Measurements from ENCODE around the gene ZNF534. TPM values are rescaled to one million over a fixed set of nuclear protein-coding genes. Genes with fewer than 3 reads are reported as not detected.
"Not testable (repeated sequence)": the region's sequence is repeated elsewhere in the genome, so short reads cannot be mapped to it uniquely, and the experiment has no call there.

The ZNF534 gene
- total RNA-seq, 5 donors from 2014 or later (not counting 1 experiment from before 2014, with no cell fraction given) = 0.42 TPM; not detected in 4

- no peaks in the 10 kb centered on the region for H3K36me3 ChIP-seq (ENCODE audit: control insufficient read depth in 2 of 2, extremely low read depth in 1 of 2, insufficient read depth in 1 of 2, low read length in 1 of 2)
- H3K4me3 ChIP-seq (ENCODE audit: control insufficient read depth in 1 of 2, extremely low read depth in 1 of 2, low read length in 1 of 2) = no peak overlapping the region
- ChIA-PET POLR2A (no interaction called here), CTCF (no interaction called here)
- DNase-seq (no peak), ATAC-seq (replicated peaks in 1 of 4) (no peak)
- peaks cover 2 to 9% of the 10 kb centered on the region in 2 donors for H3K27me3 Mint-ChIP-seq
- WGBS (ENCODE audit: insufficient coverage) = no CpG with 5 or more reads among the region's 3 CpGs
- H3K27ac Mint-ChIP-seq = no peak overlapping the region
- peaks cover 0 to 13% of the 10 kb centered on the region in 2 experiments for H3K27me3 ChIP-seq (replicated peaks in 1 of 2; ENCODE audit: control insufficient read depth in 2 of 2, extremely low read depth in 1 of 2, insufficient read depth in 2 of 2, low read length in 1 of 2)
- no peaks in the 10 kb centered on the region for H3K4me1 Mint-ChIP-seq
- peaks cover 0 to 3% of the 10 kb centered on the region in 2 experiments for H3K4me1 ChIP-seq (ENCODE audit: control insufficient read depth in 1 of 2, extremely low read depth in 1 of 2, insufficient read depth in 2 of 2, low read length in 2 of 2)
- H3K27ac ChIP-seq (ENCODE audit: low read length) = no peak overlapping the region
- peaks cover 6 to 52% (median 32%) of the 10 kb centered on the region in 3 donors for H3K9me3 Mint-ChIP-seq
- H3K36me3 Mint-ChIP-seq = peaks cover 33% of the 10 kb centered on the region
- H3K9me3 ChIP-seq = no peaks in the 10 kb centered on the region
- H3K4me3 Mint-ChIP-seq = no peak overlapping the region
Measured at GRCh38 chr19:52494518-52494917, 65.6 kb downstream of the ZNF534 start.

GRCh38 chr19:52498571-52498970 lies 69.6 kb downstream of the ZNF534 start:
- no peak overlapping the region for H3K4me3 Mint-ChIP-seq
- WGBS (ENCODE audit: insufficient coverage) = 96% methylated on average over 7 of the region's 8 CpGs
- no peaks in the 10 kb centered on the region for H3K36me3 ChIP-seq (ENCODE audit: control insufficient read depth in 2 of 2, extremely low read depth in 1 of 2, insufficient read depth in 1 of 2, low read length in 1 of 2)
- H3K27me3 Mint-ChIP-seq = peaks cover 2 to 4% of the 10 kb centered on the region in 2 donors
- peaks cover 0 to 2% of the 10 kb centered on the region in 2 experiments for H3K27me3 ChIP-seq (replicated peaks in 1 of 2; ENCODE audit: control insufficient read depth in 2 of 2, extremely low read depth in 1 of 2, insufficient read depth in 2 of 2, low read length in 1 of 2)
- H3K4me1 Mint-ChIP-seq = no peaks in the 10 kb centered on the region
- no peak overlapping the region for H3K4me3 ChIP-seq (ENCODE audit: control insufficient read depth in 1 of 2, extremely low read depth in 1 of 2, low read length in 1 of 2)
- no peaks in the 10 kb centered on the region for H3K4me1 ChIP-seq (ENCODE audit: control insufficient read depth in 1 of 2, extremely low read depth in 1 of 2, insufficient read depth in 2 of 2, low read length in 2 of 2)
- peaks cover 10 to 47% (median 37%) of the 10 kb centered on the region in 3 donors for H3K9me3 Mint-ChIP-seq
- ChIA-PET CTCF (no interaction called here), POLR2A (no interaction called here)
- H3K9me3 ChIP-seq = no peaks in the 10 kb centered on the region
- no peak for DNase-seq
- no peak overlapping the region for H3K27ac Mint-ChIP-seq
- no peak for ATAC-seq (replicated peaks in 1 of 4)
- H3K36me3 Mint-ChIP-seq = peaks cover 43% of the 10 kb centered on the region
- H3K27ac ChIP-seq (ENCODE audit: low read length) = no peak overlapping the region

GRCh38 chr19:52500474-52500873 lies 71.5 kb downstream of the ZNF534 start:
- H3K36me3 Mint-ChIP-seq = peaks cover 47% of the 10 kb centered on the region
- H3K9me3 Mint-ChIP-seq = peaks cover 10 to 40% (median 32%) of the 10 kb centered on the region in 3 donors
- H3K27ac Mint-ChIP-seq; DNase-seq; ATAC-seq (replicated peaks in 1 of 4); H3K9me3 ChIP-seq; H3K27ac ChIP-seq (ENCODE audit: low read length); H3K4me1 Mint-ChIP-seq; H3K27me3 Mint-ChIP-seq; H3K4me3 ChIP-seq (ENCODE audit: control insufficient read depth in 1 of 2, extremely low read depth in 1 of 2, low read length in 1 of 2); H3K36me3 ChIP-seq (ENCODE audit: control insufficient read depth in 2 of 2, extremely low read depth in 1 of 2, insufficient read depth in 1 of 2, low read length in 1 of 2); POLR2A ChIA-PET; H3K4me3 Mint-ChIP-seq; CTCF ChIA-PET; H3K4me1 ChIP-seq (ENCODE audit: control insufficient read depth in 1 of 2, extremely low read depth in 1 of 2, insufficient read depth in 2 of 2, low read length in 2 of 2); H3K27me3 ChIP-seq (replicated peaks in 1 of 2; ENCODE audit: control insufficient read depth in 2 of 2, extremely low read depth in 1 of 2, insufficient read depth in 2 of 2, low read length in 1 of 2): not testable (repeated sequence)
- WGBS (ENCODE audit: insufficient coverage) = 76% methylated on average over 3 of the region's 3 CpGs

- H3K4me3 Mint-ChIP-seq; POLR2A ChIA-PET; H3K27me3 ChIP-seq (replicated peaks in 1 of 2; ENCODE audit: control insufficient read depth in 2 of 2, extremely low read depth in 1 of 2, insufficient read depth in 2 of 2, low read length in 1 of 2); DNase-seq; CTCF ChIA-PET; ATAC-seq (replicated peaks in 1 of 4); H3K27ac Mint-ChIP-seq; H3K9me3 ChIP-seq; H3K4me1 Mint-ChIP-seq; H3K4me3 ChIP-seq (ENCODE audit: control insufficient read depth in 1 of 2, extremely low read depth in 1 of 2, low read length in 1 of 2); H3K36me3 ChIP-seq (ENCODE audit: control insufficient read depth in 2 of 2, extremely low read depth in 1 of 2, insufficient read depth in 1 of 2, low read length in 1 of 2); H3K4me1 ChIP-seq (ENCODE audit: control insufficient read depth in 1 of 2, extremely low read depth in 1 of 2, insufficient read depth in 2 of 2, low read length in 2 of 2); H3K27me3 Mint-ChIP-seq; H3K27ac ChIP-seq (ENCODE audit: low read length): not testable (repeated sequence)
- 87% methylated on average over 11 of the region's 12 CpGs for WGBS (ENCODE audit: insufficient coverage)
- peaks cover 8 to 40% (median 29%) of the 10 kb centered on the region in 3 donors for H3K9me3 Mint-ChIP-seq
- peaks cover 46% of the 10 kb centered on the region for H3K36me3 Mint-ChIP-seq
Measured at GRCh38 chr19:52500991-52501390, 72.0 kb downstream of the ZNF534 start.

Other genes starting within 250 kb of the ZNF534 start
- 100 to 1,000 TPM; 177 to 203 (median 191) TPM for gene PPP2R1A, start 239.1 kb upstream of the ZNF534 start, total RNA-seq
- 10 to 100 TPM; 40.3 to 46.6 (median 42.0) TPM for gene ZNF766, start 159.6 kb upstream of the ZNF534 start, total RNA-seq
- gene ZNF480, start 132.0 kb upstream of the ZNF534 start, total RNA-seq = 10 to 100 TPM in 4 of 5 donors, 1 to 10 TPM in 1; 9.3 to 22.1 (median 18.9) TPM
- 1 to 10 TPM in 3 of 5 donors, under 1 TPM in 2; 0.51 to 5.4 (median 1.3) TPM for gene ZNF610, start 92.9 kb upstream of the ZNF534 start, total RNA-seq
- gene ZNF880, start 59.2 kb upstream of the ZNF534 start, total RNA-seq = 10 to 100 TPM; 15.3 to 31.1 (median 28.5) TPM
- 10 to 100 TPM; 18.7 to 36.5 (median 32.4) TPM for gene ZNF528, start 31.3 kb upstream of the ZNF534 start, total RNA-seq
- 1 to 10 TPM in 4 of 5 donors, under 1 TPM in 1; 0.91 to 3.9 (median 3.2) TPM for gene ZNF578, start 24.4 kb downstream of the ZNF534 start, total RNA-seq
- gene ZNF808, start 98.5 kb downstream of the ZNF534 start, total RNA-seq = 10 to 100 TPM; 26.5 to 46.7 (median 41.3) TPM
- 10 to 100 TPM; 18.5 to 39.4 (median 35.7) TPM for gene ZNF701, start 141.1 kb downstream of the ZNF534 start, total RNA-seq
- gene ZNF83, start 209.2 kb downstream of the ZNF534 start, total RNA-seq = 10 to 100 TPM; 63.9 to 99.4 (median 84.6) TPM